Astrocyte of the cerebellum (primary cell): ENCODE results near the gene AFG1L.

ENCODE experiments used
- DNase-seq: peaks from one replicate; pipeline ENCODE4 v3.0.0-alpha.2; 2011; ENCODE audit warnings: low read depth
- H3K4me3 ChIP-seq: 2 replicates; pipeline ENCODE4 v1.5.1; 2011; ENCODE audit warnings: mild to moderate bottlenecking, low read depth, low read length, moderate library complexity
- in situ Hi-C: cut with HindIII; loops from 2 replicates; pipeline ENCODE4 v1.10.0; 2017; ENCODE audit warnings: low sequenced_read_pairs
- TF ChIP-seq, protein P1 (sequence below): IDR thresholded peaks from 2 replicates; pipeline ENCODE4 v1.5.1; 2012; ENCODE audit warnings: low read length, low read depth, moderate library complexity, mild to moderate bottlenecking; ENCODE audit errors: missing control alignments

Gene AFG1L

DNA sequence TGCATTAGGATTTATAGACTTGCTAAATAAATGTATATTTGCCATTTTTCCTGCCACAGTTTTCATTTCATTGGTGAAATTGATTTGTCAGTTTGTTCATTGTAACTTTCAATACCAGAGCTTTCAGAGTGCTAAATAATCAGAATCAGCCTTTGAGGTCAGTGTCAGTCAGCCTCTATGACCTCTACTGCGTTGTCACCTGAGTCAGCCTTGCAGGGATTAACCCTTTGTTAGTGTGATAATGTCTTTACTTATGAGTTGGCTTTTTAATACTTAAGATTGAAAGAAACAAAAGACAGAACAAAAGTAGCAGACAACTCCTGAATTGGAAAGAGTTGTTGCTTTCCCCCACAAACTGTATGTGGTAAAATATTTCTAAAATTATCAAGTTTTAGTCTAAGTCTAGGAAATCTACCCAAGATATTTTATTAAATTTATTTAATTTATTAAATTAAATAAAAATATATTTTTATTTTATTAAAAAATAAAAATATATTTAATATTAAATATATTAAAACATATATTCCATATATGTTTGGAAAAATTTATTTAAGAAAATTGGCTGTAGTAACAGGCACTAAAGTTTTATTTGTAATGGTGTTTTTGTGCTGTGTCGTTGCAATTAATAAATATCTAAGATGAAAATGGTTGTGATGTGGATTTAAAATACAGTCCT lies 125.2 kb downstream of the AFG1L start:
- H3K4me3 ChIP-seq = no peak overlapping the region
- DNase-seq = no peak
- TF ChIP-seq, protein P1, sequence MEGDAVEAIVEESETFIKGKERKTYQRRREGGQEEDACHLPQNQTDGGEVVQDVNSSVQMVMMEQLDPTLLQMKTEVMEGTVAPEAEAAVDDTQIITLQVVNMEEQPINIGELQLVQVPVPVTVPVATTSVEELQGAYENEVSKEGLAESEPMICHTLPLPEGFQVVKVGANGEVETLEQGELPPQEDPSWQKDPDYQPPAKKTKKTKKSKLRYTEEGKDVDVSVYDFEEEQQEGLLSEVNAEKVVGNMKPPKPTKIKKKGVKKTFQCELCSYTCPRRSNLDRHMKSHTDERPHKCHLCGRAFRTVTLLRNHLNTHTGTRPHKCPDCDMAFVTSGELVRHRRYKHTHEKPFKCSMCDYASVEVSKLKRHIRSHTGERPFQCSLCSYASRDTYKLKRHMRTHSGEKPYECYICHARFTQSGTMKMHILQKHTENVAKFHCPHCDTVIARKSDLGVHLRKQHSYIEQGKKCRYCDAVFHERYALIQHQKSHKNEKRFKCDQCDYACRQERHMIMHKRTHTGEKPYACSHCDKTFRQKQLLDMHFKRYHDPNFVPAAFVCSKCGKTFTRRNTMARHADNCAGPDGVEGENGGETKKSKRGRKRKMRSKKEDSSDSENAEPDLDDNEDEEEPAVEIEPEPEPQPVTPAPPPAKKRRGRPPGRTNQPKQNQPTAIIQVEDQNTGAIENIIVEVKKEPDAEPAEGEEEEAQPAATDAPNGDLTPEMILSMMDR = no peak
- in situ Hi-C loops = no loop called here

- TF ChIP-seq, protein P1 = no peak
- in situ Hi-C loops = no loop called here
- no peak overlapping the region for H3K4me3 ChIP-seq
- peak; percentile 26 for DNase-seq
Measured at GRCh38 chr6:108421366-108421765, 126.5 kb downstream of the AFG1L start.

DNA sequence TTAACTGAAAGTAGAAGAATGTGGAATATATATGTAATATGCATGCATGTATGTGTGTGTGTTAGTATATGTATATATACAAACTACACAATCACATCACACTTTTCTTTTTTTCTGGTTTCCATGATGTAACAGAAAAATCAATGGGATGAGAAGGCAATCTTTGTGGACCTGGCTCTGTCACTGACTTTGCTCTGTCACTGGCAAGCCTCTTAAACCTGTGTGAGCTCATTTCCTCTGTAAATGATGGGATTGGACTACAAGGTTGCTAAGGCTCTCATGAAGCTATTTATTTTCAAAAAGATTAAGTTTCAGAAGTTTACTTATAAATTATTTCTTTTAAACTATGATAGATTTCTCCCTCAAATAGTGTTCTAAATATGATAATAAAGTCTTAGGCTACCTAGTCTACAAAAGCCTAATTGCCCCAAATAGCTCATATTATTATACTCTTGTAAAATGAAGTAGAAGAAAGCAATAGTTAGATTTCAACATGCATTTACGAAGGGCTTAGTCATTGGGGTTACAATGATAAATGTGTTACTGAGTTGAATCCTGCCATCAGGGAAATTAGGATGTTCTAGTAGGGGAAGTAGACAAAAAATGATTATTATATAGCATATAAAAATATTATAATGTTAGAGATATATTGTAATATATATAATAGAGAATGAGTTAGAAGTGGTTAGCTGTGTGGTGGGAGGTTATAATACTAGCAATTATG lies 129.3 kb downstream of the AFG1L start:
- TF ChIP-seq, protein P1 = no peak
- H3K4me3 ChIP-seq = no peak overlapping the region
- in situ Hi-C loops = no loop called here
- no peak for DNase-seq

DNA sequence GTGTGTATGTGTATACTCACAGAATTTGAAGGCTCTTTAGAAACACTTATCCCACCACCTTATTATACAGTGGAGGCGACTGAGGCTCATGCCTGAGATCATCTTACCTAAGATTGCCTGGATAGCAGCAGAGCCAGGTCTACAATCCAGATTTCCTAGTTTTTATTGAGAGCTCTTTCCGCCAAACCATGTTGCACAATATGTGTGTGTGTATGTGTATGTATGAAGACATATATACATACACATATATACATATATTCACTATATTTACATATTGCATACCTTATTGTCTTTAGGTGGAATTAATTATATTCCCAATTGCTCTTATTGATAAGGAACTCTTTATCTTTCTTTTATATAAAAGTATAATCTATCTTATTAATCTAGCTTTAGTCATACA lies 130.6 kb downstream of the AFG1L start:
- in situ Hi-C loops = no loop called here
- TF ChIP-seq, protein P1 = no peak
- no peak for DNase-seq
- no peak overlapping the region for H3K4me3 ChIP-seq

GRCh38 chr6:108432143-108432542 lies 137.3 kb downstream of the AFG1L start:
- in situ Hi-C loops = no loop called here
- no peak for DNase-seq
- H3K4me3 ChIP-seq = no peak overlapping the region
- TF ChIP-seq, protein P1 = no peak

GRCh38 chr6:108432792-108433191 lies 137.9 kb downstream of the AFG1L start:
- no peak overlapping the region for H3K4me3 ChIP-seq
- in situ Hi-C loops = no loop called here
- TF ChIP-seq, protein P1 = no peak
- DNase-seq = no peak
